ENCODE results near the gene CHD5.

CHD5 gene

GRCh38 chr1:6180268-6180706, at the start of gene CHD5:
Gene CHD5 (minus strand): TSS chr1:6180321. CDS start chr1:6180023, 298 bp downstream.
- no peak; the same call in 1 of the 2 replicates for TF ChIP-seq CTCF (IDR thresholded peaks at IDR 0.05)

- no peak for TF ChIP-seq CTCF (IDR thresholded peaks at IDR 0.05)
Measured at GRCh38 chr1:6225651-6226050, 45.5 kb upstream of the CHD5 start.

GRCh38 chr1:6224718-6225117, 44.6 kb upstream of the CHD5 start:
- no peak for TF ChIP-seq CTCF (IDR thresholded peaks at IDR 0.05)

GRCh38 chr1:6223617-6224016, 43.5 kb upstream of the CHD5 start:
- no peak for TF ChIP-seq CTCF (IDR thresholded peaks at IDR 0.05)

GRCh38 chr1:6222636-6223035, 42.5 kb upstream of the CHD5 start:
- TF ChIP-seq CTCF (IDR thresholded peaks at IDR 0.05) = no peak

GRCh38 chr1:6221210-6221784, 41.2 kb upstream of the CHD5 start:
- no peak for TF ChIP-seq CTCF (IDR thresholded peaks at IDR 0.05)

- TF ChIP-seq CTCF (IDR thresholded peaks at IDR 0.05) = no peak
Measured at GRCh38 chr1:6220236-6220635, 40.1 kb upstream of the CHD5 start.

Measured in LNCAP (cell line).